K562 treated with DMSO at 1 percent for 12 hours (cell line): Measurements from ENCODE around the gene EYS. TPM values are rescaled to one million over a fixed set of nuclear protein-coding genes. Genes with fewer than 3 reads are reported as not detected.

Experiments used
- total RNA-seq: library from RNA; unstranded; fragments of 300-600 nt; gene quantifications from 2 replicates; pipeline ENCODE4 v1.2.3, GENCODE V29; 2022; ENCODE audit not compliant: insufficient read depth

Gene EYS
- 0.15 TPM in 1 of 2 replicates, not detected in the other for total RNA-seq

GRCh38 chr6:65707126-65707826 lies at the start of gene EYS:
Gene EYS (minus strand): TSS chr6:65707226. CDS start chr6:65495410, 211,816 bp downstream.

